Osteoblast (primary cell): ENCODE measurements around the gene HACD1. TPM values are rescaled to one million over a fixed set of nuclear protein-coding genes. Genes with fewer than 3 reads are reported as not detected.

Source experiments
- DNase-seq: peaks from one replicate; pipeline ENCODE4 v3.0.0; 2011; ENCODE audit warnings: low spot score, mixed read lengths; ENCODE audit not compliant: insufficient read length; ENCODE audit errors: missing footprints
- H2AFZ ChIP-seq: 2 replicates; pipeline ENCODE4 v1.6.0; 2011; ENCODE audit warnings: mild to moderate bottlenecking, low read length
- H3K27ac ChIP-seq: 2 replicates; pipeline ENCODE4 v1.5.1; 2011; ENCODE audit warnings: mild to moderate bottlenecking, low read depth, low read length, moderate library complexity
- H3K27me3 ChIP-seq: 2 replicates; pipeline ENCODE4 v1.6.0; 2012; ENCODE audit warnings: mild to moderate bottlenecking, control low read depth, inconsistent platforms, low read length, moderate library complexity; ENCODE audit not compliant: insufficient read depth
- H3K36me3 ChIP-seq: 2 replicates; pipeline ENCODE4 v1.5.1; 2011; ENCODE audit warnings: mild to moderate bottlenecking, low read length, control low read depth, moderate library complexity; ENCODE audit not compliant: insufficient read depth
- H3K4me1 ChIP-seq: 2 replicates; pipeline ENCODE4 v1.5.1; 2011; ENCODE audit warnings: mild to moderate bottlenecking, low read length, control low read depth, moderate library complexity; ENCODE audit not compliant: insufficient read depth
- H3K4me2 ChIP-seq: 2 replicates; pipeline ENCODE4 v1.6.0; 2011; ENCODE audit warnings: mild to moderate bottlenecking, low read length; ENCODE audit not compliant: insufficient read depth
- H3K4me3 ChIP-seq: fragments of 200-600 bp; sonication (generic); 3 replicates; pipeline ENCODE4 v1.5.1; 2012; ENCODE audit warnings: mild to moderate bottlenecking, low read length, inconsistent platforms; ENCODE audit not compliant: insufficient read depth
- H3K79me2 ChIP-seq: 2 replicates; pipeline ENCODE4 v1.6.0; 2012; ENCODE audit warnings: mild to moderate bottlenecking, low read length, control low read depth, inconsistent platforms; ENCODE audit not compliant: insufficient read depth
- H3K9me3 ChIP-seq: 2 replicates; pipeline ENCODE4 v1.5.1; 2011; ENCODE audit warnings: low read depth, low read length, control low read depth
- H4K20me1 ChIP-seq: 2 replicates; pipeline ENCODE4 v1.6.0; 2012; ENCODE audit warnings: mild to moderate bottlenecking, low read length, control low read depth; ENCODE audit not compliant: insufficient read depth
- CTCF ChIP-seq: IDR thresholded peaks from 2 replicates; pipeline ENCODE4 v1.5.1; 2011; ENCODE audit warnings: mild to moderate bottlenecking, low read depth, low read length, moderate library complexity; ENCODE audit errors: extremely low read depth
- total RNA-seq: library from RNA; depleted of rRNA; stranded (reverse); fragments of >200 nt; gene quantifications from 2 replicates; pipeline ENCODE4 v1.2.3, GENCODE V29; 2012

The HACD1 gene
- total RNA-seq, 1 donor: 30.0 TPM

GRCh38 chr10:17622061-17622460 is 4.9 kb upstream of the HACD1 start:
- peak overlapping the region; percentile 30 for H3K4me2 ChIP-seq
- DNase-seq: peak; percentile 90

GRCh38 chr10:17616403-17617030 is 657 bp downstream of the HACD1 start:
- Histone ChIP-seq H3K79me2 (peaks cover 16% of the 10 kb centered on the region), H3K4me3 (peak overlapping the region; percentile 74), H3K4me1 (peaks cover 4% of the 10 kb centered on the region), H3K4me2 (peak overlapping the region; percentile 83), H3K27me3 (no peaks in the 10 kb centered on the region), H3K27ac (peak overlapping the region; percentile 48), H3K36me3 (no peaks in the 10 kb centered on the region), H3K9me3 (no peaks in the 10 kb centered on the region), H4K20me1 (no peaks in the 10 kb centered on the region), H2AFZ (peak overlapping the region; percentile 81)
- no peak for TF ChIP-seq CTCF
- no peak for DNase-seq

More at GRCh38 chr10:17622061-17622460, 4.9 kb upstream of the HACD1 start:
- Histone ChIP-seq H4K20me1 (no peaks in the 10 kb centered on the region), H3K27ac (no peak overlapping the region), H3K36me3 (no peaks in the 10 kb centered on the region), H3K27me3 (no peaks in the 10 kb centered on the region), H3K4me1 (peaks cover 4% of the 10 kb centered on the region), H3K9me3 (no peaks in the 10 kb centered on the region), H3K4me3 (no peak overlapping the region), H2AFZ (no peak overlapping the region), H3K79me2 (no peaks in the 10 kb centered on the region)
- TF ChIP-seq CTCF: no peak

- Histone ChIP-seq H3K27me3 (no peaks in the 10 kb centered on the region), H3K4me2 (no peak overlapping the region), H3K9me3 (no peaks in the 10 kb centered on the region), H3K36me3 (no peaks in the 10 kb centered on the region), H3K4me3 (no peak overlapping the region), H2AFZ (no peak overlapping the region), H3K27ac (no peak overlapping the region), H3K79me2 (peaks cover 13% of the 10 kb centered on the region), H4K20me1 (no peaks in the 10 kb centered on the region), H3K4me1 (no peaks in the 10 kb centered on the region)
- DNase-seq: no peak
- no peak for TF ChIP-seq CTCF
Measured at GRCh38 chr10:17609523-17610079, 7.6 kb downstream of the HACD1 start.

DNA sequence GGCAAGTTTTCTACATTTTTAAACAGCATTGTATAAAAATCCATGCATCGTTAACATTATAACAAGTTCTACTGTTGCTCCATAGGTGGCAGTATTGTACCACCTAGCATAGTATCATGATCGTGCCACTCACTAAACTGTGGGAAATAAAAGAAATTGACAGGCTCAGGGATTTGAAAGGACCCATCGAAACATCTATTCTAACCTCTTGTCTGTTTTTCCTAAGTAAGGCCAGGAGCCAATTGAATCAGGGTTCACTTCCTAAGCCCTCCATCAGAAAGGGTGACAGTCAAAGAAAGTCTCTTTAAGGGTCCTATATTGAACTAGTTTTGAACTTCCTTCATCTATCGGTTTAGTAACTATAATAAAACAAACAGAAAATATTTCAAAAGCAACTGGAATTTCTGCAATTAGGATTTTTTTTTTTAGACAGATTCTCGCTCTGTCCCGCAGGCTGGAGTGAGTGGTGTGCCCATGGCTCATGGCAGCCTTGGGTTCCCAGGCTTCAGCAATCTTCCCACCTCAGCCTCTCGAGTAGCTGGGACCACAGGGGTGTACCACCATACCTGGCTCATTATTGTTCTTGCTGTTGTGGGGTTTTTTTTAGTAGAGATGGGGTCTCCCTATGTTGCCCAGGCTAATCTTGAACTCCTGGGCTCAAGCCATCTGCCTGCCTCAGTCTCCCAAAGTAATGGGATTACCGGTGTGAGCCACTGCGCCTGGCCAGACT is 9.4 kb downstream of the HACD1 start:
- Histone ChIP-seq H3K4me3 (peak overlapping the region; percentile 50), H3K4me2 (peak overlapping the region; percentile 80), H4K20me1 (no peaks in the 10 kb centered on the region), H2AFZ (peak overlapping the region; percentile 55), H3K4me1 (no peaks in the 10 kb centered on the region), H3K27me3 (no peaks in the 10 kb centered on the region), H3K9me3 (no peaks in the 10 kb centered on the region), H3K36me3 (no peaks in the 10 kb centered on the region), H3K79me2 (peaks cover 7% of the 10 kb centered on the region), H3K27ac (no peak overlapping the region)
- TF ChIP-seq CTCF: peak; percentile 85
- DNase-seq: peak; percentile 47
